Kidney epithelial cell (primary cell): Measurements from ENCODE around the gene RET. TPM values are rescaled to one million over a fixed set of nuclear protein-coding genes. Genes with fewer than 3 reads are reported as not detected.

Experiments
- DNase-seq: peaks from one replicate; pipeline ENCODE4 v3.0.0-alpha.2; 2010; ENCODE audit warnings: low read depth
- H3K27me3 ChIP-seq: 2 replicates; pipeline ENCODE4 v1.6.0; 2011; ENCODE audit warnings: low read length; ENCODE audit not compliant: control insufficient read depth, insufficient read depth
- H3K36me3 ChIP-seq: 2 replicates; pipeline ENCODE4 v1.5.1; 2011; ENCODE audit warnings: low read length; ENCODE audit not compliant: control insufficient read depth, insufficient read depth
- H3K4me3 ChIP-seq: 2 replicates; pipeline ENCODE4 v1.5.1; 2011; ENCODE audit warnings: low read depth, mild to moderate bottlenecking, control low read depth, low read length
- CTCF ChIP-seq: IDR thresholded peaks from 2 replicates; pipeline ENCODE4 v1.5.1; 2011; ENCODE audit warnings: mild to moderate bottlenecking, moderate library complexity, low read length, control low read depth, inconsistent platforms; ENCODE audit not compliant: insufficient read depth, poor library complexity, severe bottlenecking
- total RNA-seq: library from RNA; depleted of rRNA; stranded (reverse); fragments of >200 nt; gene quantifications from 2 replicates; pipeline ENCODE4 v1.2.3, GENCODE V29; 2015

The RET gene
- total RNA-seq, 1 donor from 2014 or later = 3.7 TPM

GRCh38 chr10:43111921-43112607 is 35.2 kb downstream of the RET start:
- Histone ChIP-seq H3K27me3 (no peaks in the 10 kb centered on the region), H3K4me3 (no peak overlapping the region), H3K36me3 (no peaks in the 10 kb centered on the region)
- no peak for TF ChIP-seq CTCF
- no peak for DNase-seq

- H3K36me3 ChIP-seq = no peaks in the 10 kb centered on the region
- TF ChIP-seq CTCF = no peak
- H3K4me3 ChIP-seq = no peak overlapping the region
- no peak for DNase-seq
- H3K27me3 ChIP-seq = no peaks in the 10 kb centered on the region
Observed at GRCh38 chr10:43112608-43112961, 35.7 kb downstream of the RET start.

DNA sequence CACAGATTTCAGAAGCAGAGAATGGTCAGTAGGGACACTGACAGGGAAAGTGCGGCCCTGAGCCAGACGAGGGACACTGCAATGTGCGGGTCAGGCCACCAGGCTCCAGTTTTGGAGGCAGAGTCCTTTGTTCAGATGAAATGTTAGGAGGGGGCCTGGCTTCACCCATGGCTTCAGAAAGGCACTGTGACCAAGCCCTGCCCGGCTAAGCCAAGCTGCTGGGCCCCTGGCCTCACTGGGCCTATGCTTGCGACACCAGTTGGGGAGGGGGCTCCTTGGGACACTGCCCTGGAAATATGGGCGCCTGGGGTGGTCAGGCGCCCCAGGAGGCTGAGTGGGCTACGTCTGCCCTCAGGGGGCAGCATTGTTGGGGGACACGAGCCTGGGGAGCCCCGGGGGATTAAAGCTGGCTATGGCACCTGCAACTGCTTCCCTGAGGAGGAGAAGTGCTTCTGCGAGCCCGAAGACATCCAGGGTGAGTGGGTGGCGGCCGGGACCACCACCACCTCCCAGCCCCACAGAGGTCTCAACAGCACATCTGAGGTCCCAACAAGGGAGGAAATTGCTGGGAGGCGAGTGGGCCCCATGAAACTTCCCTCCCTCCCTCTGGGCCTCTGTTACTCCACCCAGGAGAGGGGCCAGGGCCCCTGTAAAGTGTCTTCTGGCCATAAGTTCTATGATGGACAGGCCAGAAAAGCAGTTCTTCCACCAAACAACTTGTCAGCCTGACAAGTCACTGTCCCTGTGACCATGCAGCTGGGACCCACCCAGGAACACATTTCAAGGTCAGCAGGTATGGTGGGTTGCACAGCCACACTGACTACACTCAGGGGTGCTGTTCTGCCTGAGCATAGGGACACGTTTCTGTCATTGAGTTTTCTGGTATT is 36.6 kb downstream of the RET start:
- no peaks in the 10 kb centered on the region for H3K27me3 ChIP-seq
- no peak for TF ChIP-seq CTCF
- no peaks in the 10 kb centered on the region for H3K36me3 ChIP-seq
- H3K4me3 ChIP-seq = no peak overlapping the region
- no peak for DNase-seq

- H3K36me3 ChIP-seq = no peaks in the 10 kb centered on the region
- TF ChIP-seq CTCF = no peak
- DNase-seq = no peak
- no peak overlapping the region for H3K4me3 ChIP-seq
- H3K27me3 ChIP-seq = no peaks in the 10 kb centered on the region
Observed at GRCh38 chr10:43114088-43114742, 37.3 kb downstream of the RET start.

DNA sequence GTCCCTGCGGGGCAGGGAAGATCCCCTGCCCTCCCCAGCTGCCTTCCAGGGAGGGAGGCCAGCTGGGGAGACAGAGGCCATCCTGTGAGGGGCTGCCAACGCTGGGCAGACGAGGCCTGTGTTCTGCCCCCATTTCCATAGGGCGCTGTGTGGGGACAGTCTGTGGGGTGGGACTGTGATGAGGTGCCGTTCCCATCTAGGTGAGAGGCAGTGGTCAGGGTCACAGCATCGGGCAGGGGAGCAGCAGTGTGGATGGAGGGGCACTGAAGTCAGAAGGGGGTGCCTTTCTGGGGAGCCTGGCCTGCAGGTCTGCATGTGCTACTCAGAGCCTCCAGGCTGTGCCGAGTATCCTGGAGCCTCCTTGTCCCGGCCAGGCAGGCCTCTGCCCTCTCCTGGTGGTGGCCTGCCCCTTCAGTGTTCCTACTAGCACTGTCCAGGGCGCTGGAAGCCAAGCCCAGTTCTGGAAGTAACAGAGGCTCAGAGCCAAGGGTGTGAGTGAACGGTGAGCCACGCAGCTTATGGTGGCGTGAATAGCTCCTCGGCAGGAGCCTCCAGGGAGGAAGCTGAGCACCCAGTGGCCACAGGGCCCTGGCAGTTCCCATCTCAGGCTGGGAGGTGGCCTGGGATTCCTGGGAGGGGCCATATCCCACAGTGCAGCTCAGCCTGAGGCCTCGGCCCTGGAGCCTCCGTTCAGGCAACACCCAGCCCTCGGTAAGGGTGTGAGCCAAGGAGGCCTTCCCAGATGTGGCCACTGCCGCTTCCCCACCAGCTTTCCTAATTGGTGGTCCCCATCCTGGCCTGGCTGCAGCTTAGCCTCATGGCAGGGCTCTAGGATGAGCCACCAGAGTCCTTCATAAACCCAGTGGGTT is 38.1 kb downstream of the RET start:
- TF ChIP-seq CTCF = no peak
- DNase-seq = no peak
- H3K27me3 ChIP-seq = no peaks in the 10 kb centered on the region
- H3K36me3 ChIP-seq = no peaks in the 10 kb centered on the region
- H3K4me3 ChIP-seq = no peak overlapping the region
